GM18502 (cell line): Measurements from ENCODE around the gene GDF2.

Experiments
- ATAC-seq: cut with Tn5 transposase; IDR thresholded peaks from one replicate; pipeline ENCODE4 v1.9.1; 2021; ENCODE audit warnings: mild to moderate bottlenecking; ENCODE audit not compliant: unreplicated experiment, poor library complexity

GDF2 gene

GRCh38 chr10:47310090-47310505 lies 12.2 kb upstream of the GDF2 start:
- ATAC-seq: no peak

DNA sequence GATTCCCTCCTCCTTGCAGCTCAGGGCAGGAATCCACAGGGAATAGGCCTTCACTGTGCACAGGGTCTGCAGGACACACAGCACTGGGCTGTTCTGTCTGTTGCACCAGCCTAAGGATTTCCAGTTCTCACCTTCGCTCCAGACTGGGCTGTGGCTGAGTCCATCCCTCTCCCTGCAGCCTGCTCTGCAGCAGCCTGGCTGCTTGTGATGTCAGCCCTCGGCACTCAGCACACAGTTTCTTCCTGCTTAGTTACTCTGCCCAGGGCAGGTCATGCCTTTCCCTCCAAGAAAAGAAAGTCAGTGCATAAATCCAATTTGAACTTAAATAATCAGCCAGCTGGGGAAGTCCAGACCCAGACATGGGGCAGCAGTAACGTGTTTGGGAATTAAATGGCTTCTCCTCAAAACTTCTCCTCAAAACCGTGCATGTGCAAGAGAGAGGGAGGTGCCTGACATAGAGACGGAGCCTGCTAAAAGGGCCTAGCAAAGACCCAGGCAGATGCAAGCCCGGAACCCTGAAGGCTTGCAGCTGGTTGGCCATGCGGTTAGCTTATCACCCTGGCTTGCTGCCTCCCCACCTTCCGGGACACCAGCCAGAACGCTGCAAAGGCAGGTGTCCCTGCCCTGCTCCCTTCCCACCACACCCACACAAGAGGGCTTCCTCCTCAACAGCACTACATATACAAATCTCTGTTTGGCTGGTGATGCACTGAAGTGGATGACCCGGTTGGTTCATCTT lies 10.9 kb upstream of the GDF2 start:
- ATAC-seq: no peak

GRCh38 chr10:47311932-47312662 lies 10.2 kb upstream of the GDF2 start:
- ATAC-seq: peak; percentile 75

GRCh38 chr10:47312663-47312995 lies 9.6 kb upstream of the GDF2 start:
- no peak for ATAC-seq

DNA sequence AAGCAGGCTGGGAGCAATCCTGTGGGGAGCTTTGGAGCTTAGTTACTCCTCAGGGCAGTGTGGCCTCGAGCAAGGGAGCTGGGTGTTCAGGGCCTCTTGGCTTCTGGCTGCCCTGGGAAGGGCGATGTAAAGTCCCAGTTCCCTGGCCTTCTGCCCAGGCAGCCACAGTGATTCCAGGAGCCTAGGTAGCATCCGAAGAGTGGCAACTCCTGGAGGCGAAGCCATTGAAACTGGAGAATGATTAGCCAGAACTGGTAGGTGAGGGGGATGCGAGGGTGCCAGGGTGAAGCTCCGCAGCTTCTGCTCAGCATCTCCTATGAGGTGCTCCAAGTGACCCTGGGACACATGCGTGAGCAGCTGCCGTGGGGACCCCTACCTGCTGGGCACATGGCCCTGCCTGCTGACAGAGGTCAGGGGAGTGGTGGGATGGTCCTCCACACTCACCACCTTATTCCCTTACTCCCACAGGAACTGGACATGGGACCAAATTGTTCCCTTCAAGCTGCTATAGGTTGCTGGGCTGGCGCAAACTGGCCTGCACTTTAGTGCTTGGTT lies 7.8 kb upstream of the GDF2 start:
- no peak for ATAC-seq

- no peak for ATAC-seq
Observed at GRCh38 chr10:47315421-47315820, 6.8 kb upstream of the GDF2 start.

DNA sequence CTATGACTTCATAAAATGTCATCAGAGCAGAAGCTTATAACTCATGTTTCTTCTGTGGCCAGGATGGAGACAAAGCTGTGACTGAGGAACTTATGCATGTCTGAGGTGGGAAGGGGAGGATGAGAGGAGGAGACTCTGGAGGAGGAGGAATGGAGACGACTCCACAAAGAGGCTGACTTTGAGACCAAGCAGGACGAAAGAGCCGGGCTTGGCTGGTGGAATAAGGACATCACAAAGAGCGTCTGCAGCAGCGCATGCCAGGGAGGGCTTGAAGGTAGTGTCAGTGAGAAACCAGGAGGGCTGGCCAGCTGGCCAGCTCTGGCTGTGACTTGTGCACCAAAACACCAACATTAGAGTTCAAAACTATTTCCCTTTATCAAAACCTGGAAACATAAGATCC lies 6.1 kb upstream of the GDF2 start:
- ATAC-seq: no peak

DNA sequence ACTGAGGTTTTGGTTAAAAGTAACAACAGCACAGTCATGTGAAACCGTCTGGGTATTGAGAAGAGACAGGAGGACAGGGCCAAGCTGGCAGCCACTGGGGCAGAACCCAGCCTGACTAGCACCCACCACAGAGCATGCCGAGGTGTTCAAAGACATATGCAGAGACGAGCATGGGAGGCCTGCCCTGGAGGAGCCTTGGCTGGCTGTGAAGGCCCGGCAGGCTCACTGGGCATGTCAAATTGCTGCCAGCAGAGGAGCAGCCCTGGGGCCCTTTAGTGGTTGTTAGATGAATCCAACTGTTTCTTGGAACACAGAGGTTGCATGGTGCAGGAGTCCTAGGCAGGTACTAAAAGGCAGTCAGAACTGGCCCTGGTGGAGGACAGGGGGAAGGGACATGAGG lies 5.0 kb upstream of the GDF2 start:
- no peak for ATAC-seq

- no peak for ATAC-seq
Observed at GRCh38 chr10:47318706-47319105, 3.5 kb upstream of the GDF2 start.

DNA sequence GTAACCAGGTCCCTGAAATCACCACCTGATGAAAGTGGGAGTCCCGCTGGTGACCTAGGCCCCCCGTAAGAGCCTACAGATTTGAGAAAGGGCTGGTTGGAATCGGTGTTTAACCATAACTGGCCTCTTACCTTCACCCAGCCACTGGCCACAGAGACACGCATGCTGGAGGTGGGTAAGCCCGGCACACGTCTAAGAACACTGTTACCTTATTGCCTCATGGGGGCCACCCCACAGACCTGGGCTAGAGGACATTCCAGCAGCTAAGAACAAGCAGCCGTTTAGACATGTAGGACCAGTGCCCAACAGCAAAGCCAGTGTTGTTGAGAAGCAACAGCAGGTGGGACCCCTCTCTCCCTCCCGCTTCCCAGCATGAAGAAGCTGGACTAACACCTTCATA lies 2.5 kb upstream of the GDF2 start:
- ATAC-seq: no peak

- ATAC-seq: no peak
Observed at GRCh38 chr10:47320812-47321211, 1.4 kb upstream of the GDF2 start.

DNA sequence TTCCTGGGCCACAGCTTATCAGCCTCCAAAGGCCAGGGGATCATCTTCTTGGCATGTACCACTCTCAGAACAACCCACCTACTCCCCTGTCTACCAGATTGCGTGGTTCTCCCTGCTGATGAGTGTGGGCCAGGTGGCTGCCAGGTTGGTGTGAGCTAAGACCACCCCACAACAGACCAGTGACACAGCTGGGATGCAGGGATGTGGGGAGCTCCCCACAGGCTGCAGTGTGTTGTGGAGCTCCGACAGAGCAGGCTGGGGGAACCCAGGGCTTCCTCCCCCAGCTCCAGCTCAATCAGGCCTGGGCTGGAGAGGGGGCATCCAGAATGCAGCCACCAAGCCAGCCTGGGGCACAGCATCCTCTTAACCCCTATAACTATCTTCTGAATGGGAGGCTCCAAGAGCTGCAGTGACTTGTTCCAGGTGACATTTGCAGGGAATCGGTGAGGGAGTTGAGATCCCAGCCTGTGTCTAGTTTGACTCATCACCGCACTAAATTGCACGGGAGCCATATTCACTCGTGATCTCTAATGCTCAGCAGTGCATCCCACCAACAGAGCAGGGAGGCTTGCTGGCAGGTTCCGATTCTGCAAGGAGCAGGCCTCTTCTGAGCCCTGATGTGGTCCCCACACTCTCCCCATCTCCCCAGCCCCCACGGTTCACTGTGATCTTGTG lies 596 bp upstream of the GDF2 start:
- ATAC-seq: no peak

DNA sequence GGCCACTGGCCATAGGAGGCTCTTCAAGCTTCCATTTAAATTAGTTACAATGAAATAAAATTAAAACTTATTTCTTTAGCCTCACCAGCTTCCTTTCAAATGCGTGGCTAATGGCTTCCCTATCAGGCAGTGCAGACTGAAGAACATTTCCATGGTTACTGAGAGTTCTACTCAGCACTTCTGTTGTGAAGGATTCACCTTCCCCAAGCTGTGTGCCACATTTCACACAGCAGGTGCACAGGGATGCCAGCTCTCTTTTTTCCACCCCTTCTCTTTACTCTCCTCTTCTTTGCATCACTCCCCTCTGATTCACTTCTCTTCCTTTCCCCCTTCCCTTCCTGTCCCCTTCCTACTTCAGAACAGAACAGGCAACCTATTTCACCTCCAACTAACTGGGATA lies 833 bp downstream of the GDF2 start:
- ATAC-seq: no peak

- no peak for ATAC-seq
Observed at GRCh38 chr10:47323636-47324296, 1.5 kb downstream of the GDF2 start.

- no peak for ATAC-seq
Observed at GRCh38 chr10:47325303-47326291, 3.3 kb downstream of the GDF2 start.

- no peak for ATAC-seq
Observed at GRCh38 chr10:47326306-47326926, 4.2 kb downstream of the GDF2 start.

DNA sequence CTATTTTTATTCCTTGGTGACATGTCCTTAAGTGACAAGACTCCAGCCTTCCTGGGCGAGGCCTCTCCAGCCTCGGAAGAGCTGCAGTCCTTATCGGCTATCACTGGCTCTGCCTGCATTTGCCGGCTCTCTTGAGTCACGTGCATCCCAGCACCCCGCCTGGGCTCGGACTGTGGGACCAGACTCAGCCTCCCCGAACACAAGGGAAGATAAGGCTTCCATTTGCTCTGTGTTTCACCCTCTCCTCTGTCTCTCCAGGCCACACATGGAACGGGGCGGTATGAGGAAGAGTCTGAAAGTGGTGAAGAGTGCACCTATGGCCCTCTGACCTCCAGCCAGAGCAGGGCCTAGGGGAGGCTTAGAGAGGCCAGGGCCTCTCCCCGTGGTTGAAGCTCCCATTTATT lies 4.7 kb downstream of the GDF2 start:
- no peak for ATAC-seq

DNA sequence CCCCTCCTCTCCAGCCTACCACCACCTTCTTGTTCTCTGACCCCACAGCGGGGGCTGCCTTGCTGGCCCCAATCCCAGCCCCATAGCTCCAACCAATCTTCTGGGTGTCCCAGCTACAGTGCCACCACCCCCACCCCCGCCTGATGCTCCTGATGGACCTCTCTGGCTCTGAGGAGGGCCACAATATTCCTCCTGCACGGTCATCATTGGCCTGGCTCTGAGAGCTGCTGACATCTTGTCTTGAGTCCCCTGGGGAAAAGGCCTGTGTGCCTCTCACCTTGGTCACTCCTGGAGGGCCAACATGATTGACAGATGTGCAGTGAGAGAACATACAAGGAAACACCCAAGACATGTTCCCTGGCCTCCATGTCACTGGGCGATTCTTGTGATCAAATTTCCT lies 7.6 kb downstream of the GDF2 start:
- ATAC-seq: no peak

DNA sequence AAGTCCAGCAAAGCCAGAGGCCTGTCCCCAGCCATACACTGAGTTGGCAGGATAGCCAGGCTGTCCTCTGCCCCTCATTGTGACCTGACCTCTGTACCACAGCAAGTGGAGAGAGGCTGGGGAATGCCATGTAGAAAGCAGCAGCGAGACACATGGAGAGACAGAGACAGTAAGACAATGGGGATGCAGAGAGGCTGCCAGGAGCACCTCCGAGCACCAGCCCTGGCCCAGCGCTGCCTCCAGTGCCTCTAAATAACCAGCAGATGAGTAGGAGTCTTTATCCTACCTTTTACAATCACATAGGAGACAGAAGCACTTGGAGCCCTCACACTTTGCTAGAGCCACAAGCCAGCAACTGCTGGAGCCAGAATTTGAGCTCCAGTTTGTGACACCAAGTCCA lies 8.1 kb downstream of the GDF2 start:
- no peak for ATAC-seq
